GM21381 (cell line): ENCODE results near the gene HDAC5.
"Not testable (repeated sequence)": the region's sequence is repeated elsewhere in the genome, so short reads cannot be mapped to it uniquely, and the experiment has no call there.

Experiments
- ATAC-seq: cut with Tn5 transposase; IDR thresholded peaks from one replicate; pipeline ENCODE4 v1.9.1; 2021; ENCODE audit warnings: mild to moderate bottlenecking, moderate library complexity; ENCODE audit not compliant: unreplicated experiment

The HDAC5 gene

GRCh38 chr17:44133918-44134476 is 10.6 kb upstream of the HDAC5 start:
- no peak for ATAC-seq

DNA sequence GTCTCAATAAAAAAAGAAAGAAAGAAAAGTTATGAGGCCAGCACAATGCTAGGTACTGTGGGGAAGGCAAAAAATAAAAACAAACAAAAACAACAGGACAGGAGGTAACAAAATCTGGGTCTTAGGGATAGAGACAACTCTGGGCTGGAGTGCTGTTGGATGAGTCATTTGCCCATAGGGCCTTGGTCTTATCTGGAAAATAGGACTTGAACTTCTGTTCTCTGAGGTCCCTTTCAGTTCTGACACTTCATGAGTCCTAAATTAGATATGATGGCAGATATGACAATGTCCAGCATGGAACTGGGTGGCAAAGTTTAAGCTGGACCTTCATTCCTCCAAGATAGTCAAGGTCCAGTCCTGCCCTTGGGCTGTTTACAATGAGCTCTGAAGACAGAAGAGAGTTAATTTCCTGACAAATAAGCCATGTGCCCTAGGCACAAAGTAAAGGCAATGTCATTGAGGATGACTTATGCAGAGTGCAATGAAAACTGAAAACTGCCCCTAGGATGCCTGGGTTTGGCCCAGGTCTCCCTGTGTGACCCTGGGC is 8.9 kb upstream of the HDAC5 start:
- no peak for ATAC-seq

- not testable (repeated sequence) for ATAC-seq
These were observed 7.9 kb upstream of the HDAC5 start for GRCh38 chr17:44131372-44131771.

DNA sequence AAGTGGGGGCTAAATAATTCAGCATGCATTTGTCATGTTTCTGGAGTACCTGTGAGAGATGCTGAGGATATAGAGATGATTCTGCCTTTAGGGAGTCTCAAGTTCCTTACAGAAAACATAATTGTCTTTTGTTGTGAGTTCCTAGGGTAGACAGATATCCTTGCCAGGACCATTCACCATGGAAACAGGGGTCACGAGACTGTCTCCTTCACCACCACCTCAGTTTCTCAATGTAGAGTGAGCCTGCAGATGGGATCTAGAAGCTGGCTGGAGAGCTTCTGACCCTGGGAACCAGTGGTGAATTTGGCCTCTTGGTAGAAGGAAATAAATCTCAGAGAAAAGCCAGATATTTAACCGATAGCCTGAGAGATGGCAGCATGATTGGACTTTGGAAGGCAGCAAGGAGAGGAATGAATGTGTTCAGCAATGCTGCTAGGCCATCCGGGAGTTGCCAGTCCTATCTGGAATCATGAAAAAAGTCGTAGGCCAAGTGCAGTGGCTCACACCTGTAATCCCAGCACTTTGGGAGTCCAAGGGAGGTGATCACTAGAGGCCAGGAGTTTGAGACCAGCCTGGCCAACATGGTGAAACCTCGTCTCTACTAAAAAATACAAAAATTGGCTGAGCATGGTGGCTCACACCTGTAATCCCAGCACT is 7.4 kb upstream of the HDAC5 start:
- ATAC-seq, result no peak

DNA sequence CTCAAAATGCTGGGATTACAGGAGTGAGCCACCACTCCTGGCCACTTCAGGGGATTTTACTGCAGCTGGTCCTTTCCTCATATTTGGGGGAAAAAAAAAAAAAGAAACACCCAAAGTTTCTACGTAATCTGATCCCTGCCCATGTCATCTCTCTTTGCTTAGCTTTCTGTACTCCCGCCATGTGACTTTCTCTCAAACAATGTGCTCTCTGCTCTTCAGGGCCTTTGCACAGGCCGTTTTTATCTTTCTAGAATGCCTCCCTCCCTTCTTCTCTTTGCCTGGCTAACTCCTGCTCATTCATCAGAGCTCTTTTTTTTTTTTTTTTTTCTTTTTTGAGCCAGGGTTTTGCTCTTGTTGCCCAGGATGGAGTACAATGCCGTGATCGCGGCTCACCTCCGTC is 4.9 kb upstream of the HDAC5 start:
- no peak for ATAC-seq

GRCh38 chr17:44124118-44124438 is 637 bp upstream of the HDAC5 start:
- no peak for ATAC-seq

GRCh38 chr17:44122816-44123355 is 555 bp downstream of the HDAC5 start:
- ATAC-seq, result peak; percentile 25

DNA sequence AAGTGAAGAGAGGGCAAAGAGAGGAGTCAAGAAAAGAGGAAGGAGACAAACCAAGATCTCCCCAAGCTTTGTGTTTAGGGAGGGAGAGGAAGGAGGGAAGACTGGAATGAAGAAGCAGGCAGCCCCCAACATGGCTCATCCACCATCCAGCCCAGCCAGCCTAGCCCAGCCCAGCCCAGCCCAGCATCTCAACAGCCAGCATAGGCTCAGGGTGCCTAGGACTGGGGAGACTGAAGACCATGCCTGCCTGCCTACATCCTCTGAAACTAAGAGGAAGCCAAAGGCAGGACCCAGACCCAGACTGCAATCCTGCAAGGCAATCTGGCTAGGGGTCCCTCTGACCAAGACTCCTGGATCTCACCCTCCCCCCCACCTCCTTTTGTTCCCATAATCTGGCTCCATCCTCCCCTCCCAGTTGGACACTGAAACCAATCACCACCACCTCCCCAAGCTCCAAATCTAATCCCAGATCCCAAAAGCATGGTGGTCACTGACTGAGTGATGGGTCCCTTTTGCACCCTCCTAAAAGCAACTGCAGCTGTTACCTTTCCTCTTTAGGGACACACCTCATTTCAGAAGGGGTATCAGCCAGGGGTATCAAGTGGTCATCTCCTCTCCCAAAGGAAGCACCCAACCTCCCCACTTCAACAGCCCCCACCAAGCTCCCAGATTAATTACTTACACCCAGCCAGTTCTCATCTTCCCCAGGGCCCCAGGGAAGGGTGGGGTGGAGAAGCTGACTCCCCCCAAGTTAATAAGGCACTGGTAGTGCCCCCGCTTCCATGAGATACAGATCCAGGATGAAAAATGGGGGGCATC is 1.2 kb downstream of the HDAC5 start:
- ATAC-seq, result no peak

DNA sequence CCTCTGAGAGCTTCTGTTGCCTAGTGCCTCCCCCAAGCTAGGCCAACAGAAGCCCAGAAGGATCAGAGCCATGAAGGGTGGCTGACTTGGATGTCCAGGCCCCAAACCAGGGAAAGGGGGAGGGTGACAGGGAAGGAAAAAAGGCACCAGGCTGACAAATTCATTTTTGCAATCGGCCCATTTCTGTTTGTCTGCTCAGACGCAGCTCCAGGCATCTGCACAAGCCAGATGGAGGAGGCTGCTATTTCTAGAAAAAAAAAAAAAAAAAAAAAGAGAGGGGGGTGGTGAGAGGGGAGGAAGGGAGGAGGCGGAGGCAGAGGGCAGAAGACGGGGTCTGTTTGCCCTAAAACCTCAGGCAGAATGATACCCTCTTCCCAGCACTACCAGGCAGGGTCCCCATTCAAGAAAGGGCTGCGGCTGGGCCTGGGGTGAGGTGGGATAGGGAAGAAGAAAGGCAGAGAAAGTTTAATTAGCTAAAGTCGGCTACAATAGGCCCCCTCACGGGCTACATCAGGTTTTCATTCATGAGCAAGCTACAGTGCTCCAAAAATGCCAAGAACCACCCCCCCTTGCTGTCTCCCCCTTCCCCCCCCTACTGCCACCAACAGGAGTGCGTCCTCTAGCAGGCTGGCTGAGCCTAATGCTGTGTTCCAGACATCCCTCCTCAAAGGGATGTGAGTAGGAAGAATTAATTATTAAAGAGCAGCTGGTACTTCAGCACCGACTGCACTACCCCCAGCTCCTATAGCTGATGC is 2.4 kb downstream of the HDAC5 start:
- ATAC-seq, result no peak

DNA sequence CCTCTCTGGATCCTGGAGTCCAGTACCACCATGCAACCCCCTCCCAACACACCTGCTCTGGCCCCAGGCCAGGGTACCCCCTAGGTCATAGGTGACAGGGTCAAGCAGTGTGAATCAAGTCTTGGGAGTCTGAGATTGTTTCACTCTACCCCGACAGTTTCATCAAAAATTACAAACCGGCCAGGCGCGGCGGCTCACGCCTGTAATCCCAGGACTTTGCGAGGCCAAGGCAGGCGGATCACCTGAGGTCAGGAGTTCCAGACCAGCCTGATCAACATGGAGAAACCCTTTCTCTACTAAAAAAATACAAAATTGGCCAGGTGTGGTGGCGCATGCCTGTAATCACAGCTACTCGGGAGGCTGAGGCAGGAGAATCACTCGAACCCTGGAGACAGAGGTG is 3.2 kb downstream of the HDAC5 start:
- not testable (repeated sequence) for ATAC-seq

DNA sequence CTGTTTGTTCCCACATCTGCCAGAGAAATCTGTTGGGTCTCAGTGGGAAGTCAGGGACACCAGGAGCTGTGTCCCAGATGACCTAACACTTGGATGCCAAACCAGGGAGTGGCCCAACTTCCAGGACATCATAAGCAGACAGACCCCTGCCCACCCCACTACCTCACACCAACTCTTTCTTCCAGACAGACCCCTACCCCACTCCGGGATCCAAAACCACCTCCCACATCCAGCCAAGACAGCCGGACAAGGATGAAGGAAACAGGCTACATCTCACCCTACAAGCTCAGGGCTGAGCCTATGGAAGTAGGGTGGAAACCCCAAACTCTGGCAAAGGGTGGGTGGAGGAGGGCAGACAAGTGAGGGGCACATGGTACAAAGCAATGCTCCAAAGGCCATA is 3.6 kb downstream of the HDAC5 start:
- ATAC-seq, result no peak

GRCh38 chr17:44119062-44119461 is 4.4 kb downstream of the HDAC5 start:
- no peak for ATAC-seq

DNA sequence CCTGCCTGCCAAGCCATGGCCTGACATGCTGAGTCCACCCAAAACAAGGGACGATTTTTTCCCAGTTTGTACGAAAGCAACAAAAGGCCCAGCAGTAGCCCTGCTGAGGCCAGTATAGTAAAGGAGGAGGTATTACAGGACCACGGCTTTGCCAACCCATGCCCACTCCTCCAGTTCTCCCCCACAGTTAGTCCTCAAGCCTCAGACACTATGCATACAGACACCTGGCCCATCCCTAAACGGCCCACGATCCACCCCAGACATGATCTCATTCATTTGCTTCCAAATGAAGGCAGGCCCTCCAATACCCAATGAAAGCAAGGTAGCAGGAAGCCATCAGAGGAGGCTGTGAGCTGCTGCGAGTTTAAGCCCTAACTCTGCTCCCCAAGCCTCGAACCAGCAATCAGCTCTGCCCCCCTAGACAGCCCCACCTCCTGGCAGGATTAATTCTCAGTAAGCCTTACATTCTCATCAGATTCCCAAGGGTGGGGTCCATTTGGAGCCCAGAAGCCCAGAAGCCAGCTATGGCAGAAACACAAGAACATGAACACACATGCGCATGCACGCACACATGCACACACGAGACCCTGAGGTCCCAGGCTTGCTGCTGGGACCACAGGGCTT is 4.9 kb downstream of the HDAC5 start:
- no peak for ATAC-seq

DNA sequence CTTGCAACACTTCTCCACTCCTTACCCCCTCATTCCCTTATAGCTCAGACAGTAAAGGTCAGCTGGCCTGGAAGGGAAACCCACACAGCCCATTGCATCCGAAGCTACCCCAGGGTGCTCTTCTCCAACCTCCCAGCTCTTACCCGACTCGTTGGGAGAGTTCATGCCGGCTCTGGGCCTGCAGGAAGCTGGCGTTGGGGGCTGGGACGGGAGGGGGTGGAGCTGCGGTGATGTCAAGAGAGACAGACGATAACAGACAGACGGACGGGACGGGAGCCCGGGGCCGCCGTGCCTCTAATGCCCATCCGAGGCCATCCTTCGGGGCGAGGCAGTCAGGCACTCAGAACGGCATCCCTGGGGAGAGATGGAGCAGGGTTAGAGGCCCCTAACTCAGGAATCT is 6.1 kb downstream of the HDAC5 start:
- ATAC-seq, result no peak

- ATAC-seq, result no peak
These were observed 7.6 kb downstream of the HDAC5 start for GRCh38 chr17:44115585-44116415.

GRCh38 chr17:44113868-44114840 is 9.3 kb downstream of the HDAC5 start:
- ATAC-seq, result no peak

GRCh38 chr17:44113382-44113781 is 10.1 kb downstream of the HDAC5 start:
- no peak for ATAC-seq
